HL-60 (cell line): ENCODE measurements around the gene NAA60.

Experiments
- GABPA ChIP-seq: IDR thresholded peaks from 2 replicates; pipeline ENCODE4 v1.6.1; 2012; ENCODE audit warnings: low read depth
- POLR2AphosphoS5 ChIP-seq: IDR thresholded peaks from 2 replicates; pipeline ENCODE4 v1.6.1; 2012; ENCODE audit warnings: low read depth
- SPI1 ChIP-seq: IDR thresholded peaks from 2 replicates; pipeline ENCODE4 v1.6.1; 2012; ENCODE audit warnings: low read depth, mild to moderate bottlenecking, borderline replicate concordance
- TF ChIP-seq, protein P1 (sequence below): IDR thresholded peaks from one replicate; pipeline ENCODE4 v1.5.1; 2011; ENCODE audit warnings: low read length, control low read depth, inconsistent platforms; ENCODE audit not compliant: insufficient read depth
- TF ChIP-seq, protein P2 (sequence below): IDR thresholded peaks from 2 replicates; pipeline ENCODE4 v1.6.1; 2012; ENCODE audit warnings: low read depth; ENCODE audit not compliant: insufficient replicate concordance

DNA sequence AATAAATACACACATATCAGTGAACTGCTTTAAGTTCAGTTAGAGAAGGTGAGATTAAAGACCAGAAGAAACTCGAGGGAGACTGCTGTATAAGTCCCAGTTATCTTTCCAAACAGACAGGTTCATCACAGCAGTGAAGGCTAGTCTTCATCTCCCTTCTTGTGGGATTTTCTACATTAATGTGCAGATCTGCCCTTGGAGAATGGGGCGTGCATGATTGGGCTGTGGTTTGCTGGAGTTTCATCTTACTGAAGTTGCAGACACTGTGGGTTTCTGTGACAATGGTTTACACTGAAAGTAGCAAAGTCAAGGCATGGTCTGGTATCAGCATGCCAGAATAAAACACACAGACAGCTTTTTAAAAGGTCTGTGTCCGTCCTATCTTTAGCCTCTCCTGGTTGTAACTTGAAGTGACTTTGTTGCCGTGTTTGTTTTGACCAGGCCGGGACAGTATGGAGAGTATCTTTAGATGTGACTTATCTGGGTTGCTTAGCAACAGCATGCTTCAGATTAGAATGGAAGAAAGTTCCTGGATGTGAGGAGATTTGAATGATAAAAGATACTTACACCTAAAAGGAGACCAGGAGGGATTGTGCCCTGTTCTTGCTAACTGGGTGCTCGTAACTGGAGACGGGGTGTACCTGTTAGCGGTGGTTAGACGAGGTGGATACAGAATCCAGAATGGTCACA, 16.1 kb downstream of the NAA60 start:
- TF ChIP-seq, protein P1, sequence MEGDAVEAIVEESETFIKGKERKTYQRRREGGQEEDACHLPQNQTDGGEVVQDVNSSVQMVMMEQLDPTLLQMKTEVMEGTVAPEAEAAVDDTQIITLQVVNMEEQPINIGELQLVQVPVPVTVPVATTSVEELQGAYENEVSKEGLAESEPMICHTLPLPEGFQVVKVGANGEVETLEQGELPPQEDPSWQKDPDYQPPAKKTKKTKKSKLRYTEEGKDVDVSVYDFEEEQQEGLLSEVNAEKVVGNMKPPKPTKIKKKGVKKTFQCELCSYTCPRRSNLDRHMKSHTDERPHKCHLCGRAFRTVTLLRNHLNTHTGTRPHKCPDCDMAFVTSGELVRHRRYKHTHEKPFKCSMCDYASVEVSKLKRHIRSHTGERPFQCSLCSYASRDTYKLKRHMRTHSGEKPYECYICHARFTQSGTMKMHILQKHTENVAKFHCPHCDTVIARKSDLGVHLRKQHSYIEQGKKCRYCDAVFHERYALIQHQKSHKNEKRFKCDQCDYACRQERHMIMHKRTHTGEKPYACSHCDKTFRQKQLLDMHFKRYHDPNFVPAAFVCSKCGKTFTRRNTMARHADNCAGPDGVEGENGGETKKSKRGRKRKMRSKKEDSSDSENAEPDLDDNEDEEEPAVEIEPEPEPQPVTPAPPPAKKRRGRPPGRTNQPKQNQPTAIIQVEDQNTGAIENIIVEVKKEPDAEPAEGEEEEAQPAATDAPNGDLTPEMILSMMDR = no peak
- TF ChIP-seq GABPA (no peak), POLR2AphosphoS5 (no peak), SPI1 (no peak)
- TF ChIP-seq, protein P2, sequence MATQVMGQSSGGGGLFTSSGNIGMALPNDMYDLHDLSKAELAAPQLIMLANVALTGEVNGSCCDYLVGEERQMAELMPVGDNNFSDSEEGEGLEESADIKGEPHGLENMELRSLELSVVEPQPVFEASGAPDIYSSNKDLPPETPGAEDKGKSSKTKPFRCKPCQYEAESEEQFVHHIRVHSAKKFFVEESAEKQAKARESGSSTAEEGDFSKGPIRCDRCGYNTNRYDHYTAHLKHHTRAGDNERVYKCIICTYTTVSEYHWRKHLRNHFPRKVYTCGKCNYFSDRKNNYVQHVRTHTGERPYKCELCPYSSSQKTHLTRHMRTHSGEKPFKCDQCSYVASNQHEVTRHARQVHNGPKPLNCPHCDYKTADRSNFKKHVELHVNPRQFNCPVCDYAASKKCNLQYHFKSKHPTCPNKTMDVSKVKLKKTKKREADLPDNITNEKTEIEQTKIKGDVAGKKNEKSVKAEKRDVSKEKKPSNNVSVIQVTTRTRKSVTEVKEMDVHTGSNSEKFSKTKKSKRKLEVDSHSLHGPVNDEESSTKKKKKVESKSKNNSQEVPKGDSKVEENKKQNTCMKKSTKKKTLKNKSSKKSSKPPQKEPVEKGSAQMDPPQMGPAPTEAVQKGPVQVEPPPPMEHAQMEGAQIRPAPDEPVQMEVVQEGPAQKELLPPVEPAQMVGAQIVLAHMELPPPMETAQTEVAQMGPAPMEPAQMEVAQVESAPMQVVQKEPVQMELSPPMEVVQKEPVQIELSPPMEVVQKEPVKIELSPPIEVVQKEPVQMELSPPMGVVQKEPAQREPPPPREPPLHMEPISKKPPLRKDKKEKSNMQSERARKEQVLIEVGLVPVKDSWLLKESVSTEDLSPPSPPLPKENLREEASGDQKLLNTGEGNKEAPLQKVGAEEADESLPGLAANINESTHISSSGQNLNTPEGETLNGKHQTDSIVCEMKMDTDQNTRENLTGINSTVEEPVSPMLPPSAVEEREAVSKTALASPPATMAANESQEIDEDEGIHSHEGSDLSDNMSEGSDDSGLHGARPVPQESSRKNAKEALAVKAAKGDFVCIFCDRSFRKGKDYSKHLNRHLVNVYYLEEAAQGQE = no peak
